GM23248 (cell line): Measurements from ENCODE around the gene SNX9.

ENCODE experiments used
- EZH2 ChIP-seq: fragments of 200-600 bp; sonication (generic); IDR thresholded peaks from 2 replicates; pipeline ENCODE4 v1.6.1; 2018; ENCODE audit warnings: antibody characterized with exemption, mild to moderate bottlenecking; ENCODE audit not compliant: insufficient read depth, poor library complexity, severe bottlenecking
- EZH2phosphoT487 ChIP-seq: fragments of 200-600 bp; sonication (generic); IDR thresholded peaks from 2 replicates; pipeline ENCODE4 v1.6.1; 2018; ENCODE audit warnings: antibody characterized with exemption, moderate library complexity, mild to moderate bottlenecking, low read depth; ENCODE audit not compliant: insufficient read depth

GRCh38 chr6:157779705-157780604 lies 43.1 kb upstream of the SNX9 start:
- TF ChIP-seq EZH2phosphoT487: no peak
- TF ChIP-seq EZH2: no peak
